IPS-15b (cell line): ENCODE data around the gene DUSP22.

Experiments used
- H3K27me3 ChIP-seq: one replicate; pipeline ENCODE4 v1.6.1; 2013; ENCODE audit warnings: low read length; ENCODE audit not compliant: control insufficient read depth, insufficient read depth
- H3K36me3 ChIP-seq: one replicate; pipeline ENCODE4 v1.6.1; 2013; ENCODE audit warnings: low read length; ENCODE audit not compliant: control insufficient read depth, insufficient read depth
- H3K4me1 ChIP-seq: one replicate; pipeline ENCODE4 v1.6.1; 2013; ENCODE audit warnings: mild to moderate bottlenecking, low read length; ENCODE audit not compliant: control insufficient read depth, insufficient read depth
- H3K4me3 ChIP-seq: one replicate; pipeline ENCODE4 v1.5.1; 2013; ENCODE audit warnings: low read depth, low read length
- H3K9ac ChIP-seq: one replicate; pipeline ENCODE4 v1.6.1; 2013; ENCODE audit warnings: low read depth, mild to moderate bottlenecking, low read length
- H3K9me3 ChIP-seq: one replicate; pipeline ENCODE4 v1.6.1; 2013; ENCODE audit warnings: mild to moderate bottlenecking, low read length; ENCODE audit not compliant: control insufficient read depth, insufficient read depth

The DUSP22 gene

DNA sequence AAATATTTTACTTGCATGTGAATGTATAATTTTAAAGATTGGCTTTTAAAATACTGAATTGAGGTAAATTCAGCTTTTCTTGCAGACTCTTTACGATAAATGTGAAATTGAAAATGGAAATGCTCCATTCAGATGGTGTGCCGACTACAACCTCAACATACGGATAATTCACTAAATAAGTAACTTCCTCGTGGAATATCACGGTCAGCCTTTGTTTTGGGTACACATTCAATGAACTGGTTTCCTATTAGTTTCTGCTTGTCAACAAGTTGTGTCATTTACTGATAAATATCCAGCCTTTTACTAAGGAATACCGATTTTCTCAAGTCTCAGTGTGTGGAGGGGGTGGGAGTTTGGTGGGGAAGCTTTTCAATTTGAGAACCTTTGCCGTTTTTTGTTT, 96.9 kb downstream of the DUSP22 start:
- Histone ChIP-seq H3K9ac (no peak overlapping the region), H3K36me3 (no peaks in the 10 kb centered on the region), H3K4me1 (no peaks in the 10 kb centered on the region), H3K4me3 (no peak overlapping the region), H3K9me3 (no peaks in the 10 kb centered on the region), H3K27me3 (peaks cover 49% of the 10 kb centered on the region)

- Histone ChIP-seq H3K27me3 (peaks cover 54% of the 10 kb centered on the region), H3K36me3 (no peaks in the 10 kb centered on the region)
Measured at GRCh38 chr6:389622-390021, 97.3 kb downstream of the DUSP22 start.

DNA sequence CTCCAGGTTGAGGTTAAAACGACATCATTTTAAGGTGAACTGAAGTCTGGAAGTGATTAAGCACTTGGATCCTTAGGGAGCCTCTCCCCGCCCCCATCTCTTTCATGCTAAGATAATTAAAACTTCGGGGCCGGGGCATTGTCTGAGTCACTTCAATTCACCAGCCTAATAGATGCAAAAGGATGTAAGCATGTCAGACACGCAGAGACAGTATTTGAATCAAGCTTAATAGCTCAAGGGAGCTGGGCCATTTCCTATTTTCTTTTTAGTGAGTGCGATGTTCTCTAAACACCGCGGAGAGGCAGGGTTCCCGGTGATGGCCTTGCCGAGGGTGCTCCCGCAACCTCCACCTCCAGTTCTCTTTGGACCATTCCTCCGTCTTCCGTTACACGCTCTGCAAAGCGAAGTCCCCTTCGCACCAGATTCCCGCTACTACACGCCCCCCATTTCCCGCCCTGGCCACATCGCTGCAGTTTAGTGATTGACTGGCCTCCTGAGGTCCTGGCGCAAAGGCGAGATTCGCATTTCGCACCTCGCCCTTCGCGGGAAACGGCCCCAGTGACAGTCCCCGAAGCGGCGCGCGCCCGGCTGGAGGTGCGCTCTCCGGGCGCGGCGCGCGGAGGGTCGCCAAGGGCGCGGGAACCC, 98.7 kb downstream of the DUSP22 start:
- Histone ChIP-seq H3K9ac (no peak overlapping the region), H3K27me3 (peaks cover 64% of the 10 kb centered on the region), H3K36me3 (peaks cover 3% of the 10 kb centered on the region), H3K4me3 (peak overlapping the region; percentile 65), H3K4me1 (no peaks in the 10 kb centered on the region), H3K9me3 (no peaks in the 10 kb centered on the region)

More at GRCh38 chr6:389622-390021, 97.3 kb downstream of the DUSP22 start:
- no peaks in the 10 kb centered on the region for H3K4me1 ChIP-seq
- no peaks in the 10 kb centered on the region for H3K9me3 ChIP-seq
- H3K4me3 ChIP-seq = no peak overlapping the region
- H3K9ac ChIP-seq = no peak overlapping the region

DNA sequence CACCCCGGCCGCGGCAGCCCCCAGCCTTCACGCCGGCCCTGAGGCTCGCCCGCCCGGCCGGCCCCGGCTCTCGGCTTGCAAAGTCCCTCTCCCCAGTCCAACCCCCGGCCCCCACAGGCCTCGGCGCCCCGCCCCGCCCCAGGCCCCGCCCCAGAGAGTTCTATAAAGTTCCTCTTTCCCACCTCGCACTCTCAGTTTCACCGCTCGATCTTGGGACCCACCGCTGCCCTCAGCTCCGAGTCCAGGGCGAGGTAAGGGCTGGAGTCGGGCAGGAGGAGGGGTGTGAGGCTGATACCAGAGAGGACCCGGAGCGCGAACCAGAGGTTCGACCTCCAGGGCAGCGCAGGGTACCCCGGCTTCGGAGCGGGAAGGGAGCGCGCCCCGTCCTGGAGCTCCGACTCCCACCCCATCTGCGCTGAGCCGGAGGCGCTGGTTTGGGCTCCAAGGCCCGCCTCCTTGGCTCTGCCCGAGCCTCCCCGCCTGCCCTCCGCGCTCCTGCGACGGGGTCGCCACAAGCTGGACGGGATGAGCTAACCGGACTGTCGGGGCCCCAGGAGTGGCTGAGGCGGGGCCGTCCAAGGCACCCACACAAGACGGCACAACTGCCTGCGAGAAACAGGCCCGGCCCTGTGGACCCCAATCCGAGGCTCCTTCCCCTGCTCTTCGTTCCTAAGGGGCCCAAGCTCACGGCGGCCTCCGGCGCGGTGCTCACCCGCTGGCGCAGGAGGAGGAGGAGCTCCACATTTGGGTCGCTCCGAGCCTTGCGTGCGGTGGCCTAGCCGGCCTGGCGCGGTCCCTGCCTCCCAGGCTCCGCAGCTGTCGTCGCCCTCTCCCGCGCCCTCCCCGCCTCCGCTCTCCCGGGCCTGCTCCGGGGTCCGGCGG, 99.5 kb downstream of the DUSP22 start, which contains the start of gene IRF4:
IRF4 (plus strand) TSS at position 194 of the 882 bp plus-strand sequence. CDS start 1,401 bp downstream, outside the sequence.
- no peaks in the 10 kb centered on the region for H3K4me1 ChIP-seq
- no peak within 1 kb of the TSS for H3K9ac ChIP-seq
- H3K36me3 ChIP-seq = peaks cover 3% of the 10 kb centered on the region
- peaks cover 66% of the 10 kb centered on the region for H3K27me3 ChIP-seq
- no peaks in the 10 kb centered on the region for H3K9me3 ChIP-seq
- H3K4me3 ChIP-seq = peak within 1 kb of the TSS; percentile 65

DNA sequence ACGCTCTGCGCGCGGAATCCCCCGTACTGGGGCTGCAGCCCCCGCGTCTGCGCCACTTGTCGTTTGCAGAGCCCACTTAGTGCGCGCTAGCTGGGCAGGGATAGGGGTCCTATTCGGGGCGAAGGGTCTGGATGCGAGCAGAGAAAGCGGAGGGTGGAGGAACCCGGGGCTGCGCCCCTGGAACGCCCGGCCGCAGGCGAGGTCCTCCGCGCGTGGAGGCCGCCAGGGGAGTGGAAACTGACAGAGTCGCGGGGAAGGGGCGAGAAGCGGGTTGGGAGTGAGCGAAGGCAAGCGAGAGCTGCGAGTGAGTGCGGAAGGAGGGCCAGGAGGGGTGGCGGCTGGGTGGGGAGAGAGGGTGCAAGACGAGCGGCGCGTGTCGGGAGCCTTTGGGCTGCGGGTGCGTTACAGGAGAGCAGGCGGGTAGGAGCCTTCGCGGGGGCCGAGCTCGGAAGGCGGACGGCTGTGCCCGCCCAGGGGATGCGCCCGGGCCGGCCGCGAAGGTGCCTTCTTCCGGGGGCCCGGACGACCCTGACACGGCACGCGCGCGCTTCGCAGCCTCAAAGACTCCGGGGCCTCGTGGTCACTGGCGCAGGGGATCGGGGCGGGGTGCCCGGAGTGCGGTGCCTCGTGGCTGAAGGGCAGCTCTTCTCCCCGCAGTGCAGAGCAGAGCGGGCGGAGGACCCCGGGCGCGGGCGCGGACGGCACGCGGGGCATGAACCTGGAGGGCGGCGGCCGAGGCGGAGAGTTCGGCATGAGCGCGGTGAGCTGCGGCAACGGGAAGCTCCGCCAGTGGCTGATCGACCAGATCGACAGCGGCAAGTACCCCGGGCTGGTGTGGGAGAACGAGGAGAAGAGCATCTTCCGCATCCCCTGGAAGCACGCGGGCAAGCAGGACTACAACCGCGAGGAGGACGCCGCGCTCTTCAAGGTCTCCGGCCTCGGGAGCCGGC, 100.4 kb downstream of the DUSP22 start:
- Histone ChIP-seq H3K9ac (no peak overlapping the region), H3K4me3 (peak overlapping the region; percentile 61), H3K27me3 (peaks cover 66% of the 10 kb centered on the region), H3K9me3 (no peaks in the 10 kb centered on the region), H3K36me3 (peaks cover 3% of the 10 kb centered on the region), H3K4me1 (no peaks in the 10 kb centered on the region)

- Histone ChIP-seq H3K27me3 (peaks cover 64% of the 10 kb centered on the region), H3K4me3 (peak overlapping the region; percentile 61), H3K36me3 (peaks cover 3% of the 10 kb centered on the region), H3K9me3 (no peaks in the 10 kb centered on the region), H3K4me1 (no peaks in the 10 kb centered on the region), H3K9ac (no peak overlapping the region)
Measured at GRCh38 chr6:393391-394221, 101.3 kb downstream of the DUSP22 start.

DNA sequence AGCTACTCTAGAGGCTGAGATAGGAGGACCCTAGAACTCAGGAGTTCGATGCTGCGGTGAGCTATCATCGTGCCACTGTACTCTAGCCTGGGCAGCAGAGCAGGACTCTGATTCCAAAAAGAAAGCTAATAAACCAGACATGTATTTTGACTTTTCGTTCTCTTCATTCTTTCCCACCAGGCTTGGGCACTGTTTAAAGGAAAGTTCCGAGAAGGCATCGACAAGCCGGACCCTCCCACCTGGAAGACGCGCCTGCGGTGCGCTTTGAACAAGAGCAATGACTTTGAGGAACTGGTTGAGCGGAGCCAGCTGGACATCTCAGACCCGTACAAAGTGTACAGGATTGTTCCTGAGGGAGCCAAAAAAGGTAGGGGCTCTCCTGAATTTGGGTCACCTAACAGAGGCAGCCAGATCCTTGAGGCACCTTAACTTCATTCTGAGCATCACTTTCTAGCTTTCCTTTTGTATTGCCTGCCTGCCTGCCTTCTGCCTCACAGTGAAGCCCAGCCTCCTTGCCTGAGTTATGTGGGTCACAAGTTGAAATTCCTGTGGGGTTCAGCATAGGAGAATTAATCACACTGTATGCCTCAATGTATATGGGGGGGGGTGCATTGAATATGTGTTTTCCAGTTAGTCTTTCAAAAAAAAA, 102.5 kb downstream of the DUSP22 start:
- Histone ChIP-seq H3K9me3 (no peaks in the 10 kb centered on the region), H3K36me3 (peaks cover 3% of the 10 kb centered on the region), H3K9ac (no peak overlapping the region), H3K4me1 (no peaks in the 10 kb centered on the region), H3K4me3 (no peak overlapping the region), H3K27me3 (peaks cover 55% of the 10 kb centered on the region)

DNA sequence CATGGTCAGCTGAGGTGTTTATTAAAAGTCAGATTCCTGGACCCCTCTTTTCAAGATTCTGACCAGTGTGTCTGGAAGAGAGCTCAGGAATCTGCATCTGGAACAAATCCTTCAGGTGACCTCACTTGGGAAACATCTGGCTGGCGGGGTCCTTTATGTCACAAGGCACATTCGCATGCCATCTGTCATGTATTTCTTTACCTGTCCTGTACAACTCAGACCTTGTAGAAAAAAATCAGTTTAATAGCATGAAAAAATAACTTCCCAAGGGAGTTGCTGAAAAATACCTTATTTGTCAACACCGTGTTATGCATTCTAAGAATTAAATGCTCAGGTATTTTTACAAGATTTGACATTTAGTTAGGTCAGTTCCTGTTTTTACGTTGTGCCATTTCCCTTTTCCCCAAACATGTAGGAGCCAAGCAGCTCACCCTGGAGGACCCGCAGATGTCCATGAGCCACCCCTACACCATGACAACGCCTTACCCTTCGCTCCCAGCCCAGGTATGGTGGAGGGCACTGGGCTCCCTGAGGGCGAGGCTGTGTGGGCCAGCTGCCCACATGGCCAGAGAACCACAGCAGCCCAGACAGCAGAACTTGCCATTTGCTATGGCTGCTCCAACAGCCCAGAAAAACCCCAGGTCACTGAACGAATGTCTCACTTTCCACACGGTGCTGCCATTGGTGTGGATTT, 103.3 kb downstream of the DUSP22 start:
- H3K9ac ChIP-seq = no peak overlapping the region
- H3K27me3 ChIP-seq = peaks cover 47% of the 10 kb centered on the region
- no peak overlapping the region for H3K4me3 ChIP-seq
- no peaks in the 10 kb centered on the region for H3K4me1 ChIP-seq
- H3K36me3 ChIP-seq = peaks cover 3% of the 10 kb centered on the region
- H3K9me3 ChIP-seq = no peaks in the 10 kb centered on the region

GRCh38 chr6:396126-396520, 103.8 kb downstream of the DUSP22 start:
- H3K4me1 ChIP-seq = no peaks in the 10 kb centered on the region
- H3K9me3 ChIP-seq = no peaks in the 10 kb centered on the region
- H3K4me3 ChIP-seq = no peak overlapping the region
- H3K36me3 ChIP-seq = peaks cover 3% of the 10 kb centered on the region
- H3K9ac ChIP-seq = no peak overlapping the region
- H3K27me3 ChIP-seq = peaks cover 42% of the 10 kb centered on the region

DNA sequence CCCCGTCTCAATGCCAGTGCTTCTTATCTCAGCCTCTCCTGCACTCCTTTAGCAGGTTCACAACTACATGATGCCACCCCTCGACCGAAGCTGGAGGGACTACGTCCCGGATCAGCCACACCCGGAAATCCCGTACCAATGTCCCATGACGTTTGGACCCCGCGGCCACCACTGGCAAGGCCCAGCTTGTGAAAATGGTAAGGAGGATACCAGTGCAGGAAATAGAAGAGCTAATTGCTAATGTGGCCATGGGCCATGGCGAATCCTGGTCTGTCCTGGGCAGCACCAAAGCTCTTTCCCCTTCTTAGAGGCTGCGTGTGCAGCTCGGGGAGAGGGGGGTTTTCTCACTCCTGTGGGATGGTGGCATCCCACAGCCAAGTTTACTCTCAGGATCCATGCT, 104.8 kb downstream of the DUSP22 start:
- H3K27me3 ChIP-seq = peaks cover 38% of the 10 kb centered on the region

More for the DNA sequence above, 104.8 kb downstream of the DUSP22 start:
- H3K4me1 ChIP-seq = no peaks in the 10 kb centered on the region
- peaks cover 3% of the 10 kb centered on the region for H3K36me3 ChIP-seq
- H3K9me3 ChIP-seq = no peaks in the 10 kb centered on the region
- H3K4me3 ChIP-seq = no peak overlapping the region
- H3K9ac ChIP-seq = no peak overlapping the region
